Measurements from ENCODE around the gene ZNF658. TPM values are rescaled to one million over a fixed set of nuclear protein-coding genes. Genes with fewer than 3 reads are reported as not detected.
"Not testable (repeated sequence)": the region's sequence is repeated elsewhere in the genome, so short reads cannot be mapped to it uniquely, and the experiment has no call there.

Gene ZNF658
- 0.64 and 1.0 TPM in 2 replicates for polyA plus RNA-seq (2012; rRNA removed)
- polyA plus RNA-seq (2012; cell fraction: cytosol; rRNA removed) = 0.80 and 0.88 TPM in 2 replicates
- 0.85 and 1.6 TPM in 2 replicates for polyA plus RNA-seq (2012; cell fraction: nucleus; rRNA removed)

- CTCF ChIA-PET; H3K27ac ChIP-seq (ENCODE audit: low read depth in 2 of 2, low read length in 1 of 2); H4K20me1 ChIP-seq (ENCODE audit: insufficient read depth); H2AFZ ChIP-seq (ENCODE audit: low read depth); H3F3A ChIP-seq (replicated peaks; ENCODE audit: insufficient read depth); H3K36me3 ChIP-seq (replicated peaks in 1 of 2; ENCODE audit: control insufficient read depth in 1 of 2, insufficient read depth in 2 of 2, low read length in 1 of 2); POLR2A ChIA-PET; H3K9me3 ChIP-seq; H3K79me2 ChIP-seq (ENCODE audit: insufficient read depth); H3K4me1 ChIP-seq (ENCODE audit: control insufficient read depth in 1 of 2, insufficient read depth in 2 of 2, low read depth in 1 of 2, low read length in 1 of 2); H3K27me3 ChIP-seq (ENCODE audit: insufficient read depth); H3K9me2 ChIP-seq; DNase-seq: not testable (repeated sequence)
- TF ChIP-seq MAX (IDR thresholded peaks at IDR 0.05; ENCODE audit: low read depth) (peak; percentile 37; the same call in 1 of the 2 replicates), GABPA (IDR thresholded peaks at IDR 0.05; ENCODE audit: low read depth) (peak; percentile 65), NRF1 (IDR thresholded peaks at IDR 0.05; ENCODE audit: low read depth, low read length) (peak; percentile 64)
- peak within 1 kb of the TSS; percentile 49; the same call in 1 of the 2 replicates for H3K9ac ChIP-seq
- H3K4me2 ChIP-seq = peak within 1 kb of the TSS; percentile 66
- H3K4me3 ChIP-seq (ENCODE audit: low read depth in 2 of 2, low read length in 1 of 2) = peak within 1 kb of the TSS; percentile 49 to 59
- WGBS (ENCODE audit: low lambda C conversion rate) = 3% methylated on average over 8 of the region's 46 CpGs
These were observed at the start of gene ZNF658 for GRCh38 chr9:66900490-66901131. Gene ZNF658 (plus strand): TSS chr9:66900725. CDS start chr9:66903562, 2,837 bp downstream.

GRCh38 chr9:66861732-66862131 is 38.8 kb upstream of the ZNF658 start:
- DNase-seq; H3K27me3 ChIP-seq (ENCODE audit: insufficient read depth); H2AFZ ChIP-seq (ENCODE audit: low read depth); H3K9me3 ChIP-seq; H3K36me3 ChIP-seq (replicated peaks in 1 of 2; ENCODE audit: control insufficient read depth in 1 of 2, insufficient read depth in 2 of 2, low read length in 1 of 2); H3K79me2 ChIP-seq (ENCODE audit: insufficient read depth); H3K9me2 ChIP-seq; POLR2A ChIA-PET; H3K4me1 ChIP-seq (ENCODE audit: control insufficient read depth in 1 of 2, insufficient read depth in 2 of 2, low read depth in 1 of 2, low read length in 1 of 2); H3K4me2 ChIP-seq; H3F3A ChIP-seq (replicated peaks; ENCODE audit: insufficient read depth); CTCF ChIA-PET; H3K9ac ChIP-seq; H4K20me1 ChIP-seq (ENCODE audit: insufficient read depth); H3K27ac ChIP-seq (ENCODE audit: low read depth in 2 of 2, low read length in 1 of 2); H3K4me3 ChIP-seq (ENCODE audit: low read depth in 2 of 2, low read length in 1 of 2): not testable (repeated sequence)
- WGBS (ENCODE audit: low lambda C conversion rate) = no CpG with 5 or more reads among the region's 4 CpGs

- H3K79me2 ChIP-seq (ENCODE audit: insufficient read depth); H3K4me1 ChIP-seq (ENCODE audit: control insufficient read depth in 1 of 2, insufficient read depth in 2 of 2, low read depth in 1 of 2, low read length in 1 of 2); H4K20me1 ChIP-seq (ENCODE audit: insufficient read depth); H3K27ac ChIP-seq (ENCODE audit: low read depth in 2 of 2, low read length in 1 of 2); DNase-seq; H2AFZ ChIP-seq (ENCODE audit: low read depth); H3K4me2 ChIP-seq; H3K27me3 ChIP-seq (ENCODE audit: insufficient read depth); H3K9me2 ChIP-seq; H3K9ac ChIP-seq; H3K9me3 ChIP-seq; H3K36me3 ChIP-seq (replicated peaks in 1 of 2; ENCODE audit: control insufficient read depth in 1 of 2, insufficient read depth in 2 of 2, low read length in 1 of 2); H3F3A ChIP-seq (replicated peaks; ENCODE audit: insufficient read depth); POLR2A ChIA-PET; H3K4me3 ChIP-seq (ENCODE audit: low read depth in 2 of 2, low read length in 1 of 2); CTCF ChIA-PET: not testable (repeated sequence)
- WGBS (ENCODE audit: low lambda C conversion rate) = 5% methylated on average over 2 of the region's 3 CpGs
These were observed 31.9 kb upstream of the ZNF658 start for GRCh38 chr9:66868660-66869059.

- H3K27me3 ChIP-seq (ENCODE audit: insufficient read depth); H3K36me3 ChIP-seq (replicated peaks in 1 of 2; ENCODE audit: control insufficient read depth in 1 of 2, insufficient read depth in 2 of 2, low read length in 1 of 2); POLR2A ChIA-PET; H3K79me2 ChIP-seq (ENCODE audit: insufficient read depth); H4K20me1 ChIP-seq (ENCODE audit: insufficient read depth); H3F3A ChIP-seq (replicated peaks; ENCODE audit: insufficient read depth); H3K9ac ChIP-seq; H2AFZ ChIP-seq (ENCODE audit: low read depth); H3K4me2 ChIP-seq; CTCF ChIA-PET; H3K4me3 ChIP-seq (ENCODE audit: low read depth in 2 of 2, low read length in 1 of 2); H3K9me3 ChIP-seq; H3K4me1 ChIP-seq (ENCODE audit: control insufficient read depth in 1 of 2, insufficient read depth in 2 of 2, low read depth in 1 of 2, low read length in 1 of 2); H3K27ac ChIP-seq (ENCODE audit: low read depth in 2 of 2, low read length in 1 of 2); H3K9me2 ChIP-seq; DNase-seq: not testable (repeated sequence)
- 8% methylated on average over 3 of the region's 3 CpGs for WGBS (ENCODE audit: low lambda C conversion rate)
These were observed 19.9 kb upstream of the ZNF658 start for GRCh38 chr9:66880605-66881004.

- WGBS (ENCODE audit: low lambda C conversion rate) = 11% methylated on average over 3 of the region's 3 CpGs
- H3K27me3 ChIP-seq (ENCODE audit: insufficient read depth); H3K79me2 ChIP-seq (ENCODE audit: insufficient read depth); H3K4me2 ChIP-seq; H3K9ac ChIP-seq; H3K27ac ChIP-seq (ENCODE audit: low read depth in 2 of 2, low read length in 1 of 2); H2AFZ ChIP-seq (ENCODE audit: low read depth); H3K4me3 ChIP-seq (ENCODE audit: low read depth in 2 of 2, low read length in 1 of 2); H3F3A ChIP-seq (replicated peaks; ENCODE audit: insufficient read depth); CTCF ChIA-PET; H3K9me3 ChIP-seq; H3K4me1 ChIP-seq (ENCODE audit: control insufficient read depth in 1 of 2, insufficient read depth in 2 of 2, low read depth in 1 of 2, low read length in 1 of 2); H4K20me1 ChIP-seq (ENCODE audit: insufficient read depth); POLR2A ChIA-PET; H3K36me3 ChIP-seq (replicated peaks in 1 of 2; ENCODE audit: control insufficient read depth in 1 of 2, insufficient read depth in 2 of 2, low read length in 1 of 2); H3K9me2 ChIP-seq; DNase-seq: not testable (repeated sequence)
These were observed 18.7 kb upstream of the ZNF658 start for GRCh38 chr9:66881847-66882246.

GRCh38 chr9:66890334-66890733 is 10.2 kb upstream of the ZNF658 start:
- 43% methylated on average over 1 of the region's 1 CpG for WGBS (ENCODE audit: low lambda C conversion rate)
- H3K27ac ChIP-seq (ENCODE audit: low read depth in 2 of 2, low read length in 1 of 2); H3K27me3 ChIP-seq (ENCODE audit: insufficient read depth); H3K9ac ChIP-seq; H3K4me2 ChIP-seq; POLR2A ChIA-PET; H4K20me1 ChIP-seq (ENCODE audit: insufficient read depth); H2AFZ ChIP-seq (ENCODE audit: low read depth); H3K79me2 ChIP-seq (ENCODE audit: insufficient read depth); H3K36me3 ChIP-seq (replicated peaks in 1 of 2; ENCODE audit: control insufficient read depth in 1 of 2, insufficient read depth in 2 of 2, low read length in 1 of 2); CTCF ChIA-PET; H3F3A ChIP-seq (replicated peaks; ENCODE audit: insufficient read depth); DNase-seq; H3K4me1 ChIP-seq (ENCODE audit: control insufficient read depth in 1 of 2, insufficient read depth in 2 of 2, low read depth in 1 of 2, low read length in 1 of 2); H3K9me2 ChIP-seq; H3K4me3 ChIP-seq (ENCODE audit: low read depth in 2 of 2, low read length in 1 of 2); H3K9me3 ChIP-seq: not testable (repeated sequence)
